Natural killer cell (primary cell): Measurements from ENCODE around the gene ERBB4. TPM values are rescaled to one million over a fixed set of nuclear protein-coding genes. Genes with fewer than 3 reads are reported as not detected.

Experiments used
- ATAC-seq, 3 donors: fragments of 150-1000 bp in 2 of 3; fragments of 200-7000 bp in 1 of 3; cut with Tn5 transposase; 1 replicate in 1 of 3; 2 replicates in 2 of 3; pipeline ENCODE4 v1.10.0; 2021; ENCODE audit warnings: mild to moderate bottlenecking in 2 of 3, moderate library complexity in 2 of 3
- DNase-seq, 2 donors: peaks; one replicate each; pipeline versions ENCODE4 v3.0.0 to v3.0.0-alpha.2; 2013 to 2021; ENCODE audit warnings: mixed read lengths in 1 of 2
- H3K27ac ChIP-seq: one replicate; pipeline ENCODE4 v1.5.1; 2013; ENCODE audit warnings: mild to moderate bottlenecking, low read length
- H3K27me3 ChIP-seq: one replicate; pipeline ENCODE4 v1.6.1; 2013; ENCODE audit warnings: low read length; ENCODE audit not compliant: control insufficient read depth, insufficient read depth
- H3K36me3 ChIP-seq: one replicate; pipeline ENCODE4 v1.6.1; 2013; ENCODE audit warnings: low read length; ENCODE audit not compliant: control insufficient read depth, insufficient read depth
- H3K4me1 ChIP-seq: one replicate; pipeline ENCODE4 v1.6.1; 2013; ENCODE audit warnings: low read length; ENCODE audit not compliant: control insufficient read depth, insufficient read depth
- H3K4me3 ChIP-seq: one replicate; pipeline ENCODE4 v1.5.1; 2013; ENCODE audit warnings: low read length
- H3K9me3 ChIP-seq: one replicate; pipeline ENCODE4 v1.6.1; 2013; ENCODE audit warnings: low read length; ENCODE audit not compliant: control insufficient read depth, insufficient read depth
- H3K27ac Mint-ChIP-seq, 2 donors: one replicate each; pipeline ENCODE4 v1.8.0; 2022; ENCODE audit warnings: mild to moderate bottlenecking in 2 of 2, mixed read lengths in 2 of 2, moderate library complexity in 1 of 2
- H3K27me3 Mint-ChIP-seq, 2 donors: one replicate each; pipeline ENCODE4 v1.8.0; 2022; ENCODE audit warnings: low read depth in 2 of 2, mixed read lengths in 2 of 2
- H3K36me3 Mint-ChIP-seq: one replicate; pipeline ENCODE4 v1.8.0; 2022; ENCODE audit warnings: mixed read lengths
- H3K4me1 Mint-ChIP-seq, 2 donors: one replicate each; pipeline ENCODE4 v1.8.0; 2022; ENCODE audit warnings: mixed read lengths in 2 of 2
- H3K4me3 Mint-ChIP-seq: one replicate; pipeline ENCODE4 v1.8.0; 2022; ENCODE audit warnings: mild to moderate bottlenecking, moderate library complexity, mixed read lengths
- H3K9me3 Mint-ChIP-seq, 2 donors: one replicate each; pipeline ENCODE4 v1.8.0; 2022; ENCODE audit warnings: mixed read lengths in 2 of 2
- WGBS: methylation state at CpG from one replicate; pipeline ENCODE4 v1.1.7; 2013; ENCODE audit warnings: missing lambda C conversion rate; ENCODE audit not compliant: insufficient coverage; 5-methylcytosine and 5-hydroxymethylcytosine counted together
- intact Hi-C: fragments of 100-400 bp; cut with micrococcal nuclease; formaldehyde crosslinking; loops from one replicate; pipeline ENCODE4 v1.14.2; 2022
- total RNA-seq, 4 donors: library from RNA; stranded (reverse); fragments of 120-200 nt in 1 of 4; gene quantifications; one replicate each; pipeline versions ENCODE4 v1.2.3 to v1.2.4, GENCODE V29; 2013 to 2022
- TF ChIP-seq, protein P1 (sequence below): fragments of 200-600 bp; IDR thresholded peaks from one replicate; pipeline ENCODE4 v1.8.0; 2022; ENCODE audit warnings: antibody characterized with exemption

ERBB4 gene
- total RNA-seq, 3 donors from 2014 or later (not counting 1 experiment from before 2014, with no cell fraction given) = 0.08 TPM; not detected in 2

DNA sequence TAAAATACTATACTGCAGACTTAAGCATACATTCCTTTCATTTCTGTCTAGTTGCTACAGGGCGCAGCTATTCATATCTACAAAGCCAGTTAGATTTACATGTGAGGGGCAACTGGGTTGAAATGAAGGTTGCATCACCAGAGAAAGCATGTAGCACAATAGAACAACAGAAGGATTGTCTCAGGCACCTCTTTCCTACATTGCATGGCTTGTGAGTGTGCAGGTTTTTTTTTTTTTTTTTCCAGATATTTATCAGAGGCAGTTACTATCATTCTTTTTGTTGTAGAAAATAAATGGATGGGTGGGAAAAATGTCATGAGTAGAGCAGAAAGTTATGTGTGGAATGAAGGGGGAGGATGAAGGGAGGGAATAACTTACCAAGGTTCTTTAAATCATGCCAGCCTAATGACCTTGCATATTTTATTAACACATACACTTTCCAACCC, 86.8 kb downstream of the ERBB4 start:
- H3K27ac ChIP-seq = no peak overlapping the region
- DNase-seq (no peak), ATAC-seq (no peak)
- Mint-ChIP-seq H3K4me3 (no peak overlapping the region), H3K36me3 (no peaks in the 10 kb centered on the region), H3K4me1 (no peaks in the 10 kb centered on the region), H3K27ac (no peak overlapping the region), H3K9me3 (no peaks in the 10 kb centered on the region), H3K27me3 (no peaks in the 10 kb centered on the region)
- no peaks in the 10 kb centered on the region for H3K27me3 ChIP-seq
- TF ChIP-seq, protein P1, sequence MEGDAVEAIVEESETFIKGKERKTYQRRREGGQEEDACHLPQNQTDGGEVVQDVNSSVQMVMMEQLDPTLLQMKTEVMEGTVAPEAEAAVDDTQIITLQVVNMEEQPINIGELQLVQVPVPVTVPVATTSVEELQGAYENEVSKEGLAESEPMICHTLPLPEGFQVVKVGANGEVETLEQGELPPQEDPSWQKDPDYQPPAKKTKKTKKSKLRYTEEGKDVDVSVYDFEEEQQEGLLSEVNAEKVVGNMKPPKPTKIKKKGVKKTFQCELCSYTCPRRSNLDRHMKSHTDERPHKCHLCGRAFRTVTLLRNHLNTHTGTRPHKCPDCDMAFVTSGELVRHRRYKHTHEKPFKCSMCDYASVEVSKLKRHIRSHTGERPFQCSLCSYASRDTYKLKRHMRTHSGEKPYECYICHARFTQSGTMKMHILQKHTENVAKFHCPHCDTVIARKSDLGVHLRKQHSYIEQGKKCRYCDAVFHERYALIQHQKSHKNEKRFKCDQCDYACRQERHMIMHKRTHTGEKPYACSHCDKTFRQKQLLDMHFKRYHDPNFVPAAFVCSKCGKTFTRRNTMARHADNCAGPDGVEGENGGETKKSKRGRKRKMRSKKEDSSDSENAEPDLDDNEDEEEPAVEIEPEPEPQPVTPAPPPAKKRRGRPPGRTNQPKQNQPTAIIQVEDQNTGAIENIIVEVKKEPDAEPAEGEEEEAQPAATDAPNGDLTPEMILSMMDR = no peak
- no peaks in the 10 kb centered on the region for H3K9me3 ChIP-seq
- no peak overlapping the region for H3K4me3 ChIP-seq
- no peaks in the 10 kb centered on the region for H3K36me3 ChIP-seq
- WGBS = 20% methylated on average over 1 of the region's 1 CpG
- intact Hi-C loops = no loop called here
- H3K4me1 ChIP-seq = no peaks in the 10 kb centered on the region

DNA sequence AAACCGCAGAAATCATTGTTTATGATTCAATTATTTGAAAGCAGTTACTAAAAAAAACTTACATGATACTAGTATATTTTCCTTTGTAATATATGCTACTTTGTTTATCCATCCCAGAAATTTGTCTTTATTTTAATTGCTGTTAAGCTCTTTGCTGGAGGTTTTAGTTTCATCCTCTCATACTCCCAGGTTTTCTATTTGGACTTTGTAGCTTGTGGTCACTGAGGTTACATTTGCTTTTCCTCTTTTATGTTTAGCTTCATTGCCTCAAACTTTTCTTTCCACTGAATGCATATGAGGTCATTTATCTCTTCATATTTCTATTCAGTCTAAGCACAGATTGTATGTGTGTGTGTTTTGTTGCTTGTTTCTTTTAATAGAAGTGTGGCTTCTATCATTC, 89.9 kb downstream of the ERBB4 start:
- Mint-ChIP-seq H3K27me3 (no peaks in the 10 kb centered on the region), H3K27ac (no peak overlapping the region), H3K4me3 (no peak overlapping the region), H3K9me3 (no peaks in the 10 kb centered on the region), H3K4me1 (no peaks in the 10 kb centered on the region), H3K36me3 (no peaks in the 10 kb centered on the region)
- no peak for DNase-seq
- Histone ChIP-seq H3K4me3 (no peak overlapping the region), H3K27ac (no peak overlapping the region), H3K36me3 (no peaks in the 10 kb centered on the region), H3K27me3 (no peaks in the 10 kb centered on the region), H3K4me1 (no peaks in the 10 kb centered on the region), H3K9me3 (no peaks in the 10 kb centered on the region)
- no peak for ATAC-seq
- intact Hi-C loops = no loop called here
- WGBS = no CpG with 5 or more reads among the region's 1 CpG
- TF ChIP-seq, protein P1 = no peak

DNA sequence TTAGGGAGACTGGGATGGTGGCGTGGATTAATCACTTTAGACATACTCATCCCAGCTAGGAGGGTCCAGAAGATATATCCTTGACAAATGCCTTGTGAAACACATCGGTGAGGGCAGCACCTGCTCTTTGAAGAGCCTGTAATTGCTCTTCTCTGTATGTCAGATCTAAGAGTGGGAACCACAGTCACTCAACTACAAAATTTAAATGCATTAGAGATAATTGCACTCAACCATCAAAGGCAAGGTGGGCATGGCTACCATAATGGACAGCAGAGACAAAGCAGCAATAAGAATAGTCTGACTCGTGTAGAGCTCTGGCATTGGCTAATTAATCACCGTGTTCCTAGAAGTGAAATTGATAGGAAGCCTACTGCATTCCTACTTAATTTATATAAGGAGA, 96.8 kb downstream of the ERBB4 start:
- H3K36me3 Mint-ChIP-seq = no peaks in the 10 kb centered on the region

DNA sequence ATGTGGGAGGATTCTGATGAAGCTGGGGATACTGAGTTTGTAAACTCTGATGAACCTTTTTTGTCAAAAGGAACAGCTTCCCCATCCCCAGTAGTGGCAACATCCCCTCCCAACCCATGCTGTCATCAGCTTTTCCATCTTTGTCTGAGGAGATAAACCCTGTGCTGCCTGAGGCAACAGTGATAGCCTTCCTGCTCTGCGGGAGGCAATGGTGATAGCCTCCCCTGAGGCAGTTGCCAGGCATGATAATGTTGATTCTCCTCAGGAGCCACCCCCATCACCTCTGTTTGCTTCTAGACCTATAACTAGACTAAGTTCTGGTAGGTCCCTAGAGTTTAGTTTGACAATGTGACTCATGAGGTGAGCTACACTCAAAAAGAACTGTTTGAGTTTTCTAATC, 97.5 kb downstream of the ERBB4 start:
- no peak overlapping the region for H3K27ac ChIP-seq
- no peaks in the 10 kb centered on the region for H3K4me1 ChIP-seq
- TF ChIP-seq, protein P1 = no peak
- no peak overlapping the region for H3K4me3 ChIP-seq
- no peaks in the 10 kb centered on the region for H3K36me3 ChIP-seq
- Mint-ChIP-seq H3K36me3 (no peaks in the 10 kb centered on the region), H3K27ac (no peak overlapping the region), H3K4me3 (no peak overlapping the region), H3K9me3 (peaks cover 2 to 10% of the 10 kb centered on the region in 2 donors), H3K4me1 (no peaks in the 10 kb centered on the region), H3K27me3 (no peaks in the 10 kb centered on the region)
- DNase-seq = no peak
- intact Hi-C loops = no loop called here
- WGBS = 89% methylated on average over 1 of the region's 1 CpG
- H3K27me3 ChIP-seq = no peaks in the 10 kb centered on the region
- ATAC-seq = no peak
- peaks cover 7% of the 10 kb centered on the region for H3K9me3 ChIP-seq

More for the DNA sequence above, 96.8 kb downstream of the ERBB4 start:
- TF ChIP-seq, protein P1 = no peak
- Mint-ChIP-seq H3K27ac (no peak overlapping the region), H3K4me1 (no peaks in the 10 kb centered on the region), H3K4me3 (no peak overlapping the region), H3K9me3 (peaks cover 2 to 10% of the 10 kb centered on the region in 2 donors), H3K27me3 (no peaks in the 10 kb centered on the region)
- intact Hi-C loops = no loop called here
- no peaks in the 10 kb centered on the region for H3K4me1 ChIP-seq
- ATAC-seq (no peak), DNase-seq (no peak)
- peaks cover 7% of the 10 kb centered on the region for H3K9me3 ChIP-seq
- no peak overlapping the region for H3K4me3 ChIP-seq
- 69% methylated on average over 3 of the region's 4 CpGs for WGBS
- H3K27ac ChIP-seq = no peak overlapping the region
- no peaks in the 10 kb centered on the region for H3K36me3 ChIP-seq
- H3K27me3 ChIP-seq = no peaks in the 10 kb centered on the region
